Activated CD4-positive, CD25-positive, alpha-beta regulatory T cell treated with anti-CD3 and anti-CD28 coated beads, Interleukin-2, amount 50 U/mL, for 16 hours (primary cell): ENCODE data around the gene NOTO.

Experiments
- DNase-seq: peaks from one replicate; pipeline ENCODE4 v3.0.0-alpha.2; 2020; ENCODE audit warnings: low read depth, low spot score

The NOTO gene

DNA sequence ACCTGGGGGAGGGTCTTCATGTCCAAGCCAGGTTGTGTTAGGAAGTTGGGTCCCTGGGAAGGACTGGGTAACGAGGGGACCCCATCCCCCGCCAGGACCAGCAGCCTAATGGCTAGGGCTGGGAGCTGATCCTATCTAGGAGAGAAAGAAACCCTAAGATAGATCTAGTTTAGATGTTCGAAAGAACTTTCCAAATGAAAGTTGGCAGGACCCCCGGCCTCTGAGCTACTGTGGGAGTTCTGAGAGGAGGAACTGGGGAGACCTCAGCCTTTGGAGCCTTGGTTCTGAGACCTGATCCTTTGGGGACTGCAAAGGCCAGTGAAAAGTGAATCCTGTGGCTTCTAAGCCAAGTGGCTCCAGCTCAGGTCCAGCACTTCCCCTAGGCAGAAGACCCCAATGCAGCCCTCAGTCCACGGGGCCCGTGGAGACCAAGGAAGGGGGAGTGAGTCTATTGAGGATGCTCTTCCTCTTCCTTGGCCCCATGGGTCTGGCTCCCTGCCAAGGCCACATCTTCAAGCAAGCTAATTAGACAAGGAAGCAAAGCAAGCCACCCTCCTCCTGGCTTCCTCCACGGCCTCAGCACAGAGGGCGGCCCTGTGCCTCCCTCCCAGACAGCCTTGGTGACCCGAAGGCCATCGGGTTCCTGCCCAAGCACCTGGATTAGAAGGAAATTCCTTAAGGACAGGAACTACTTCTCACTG is 55.2 kb downstream of the NOTO start:
- no peak for DNase-seq

GRCh38 chr2:73258186-73258912 is 56.0 kb downstream of the NOTO start:
- no peak for DNase-seq

DNA sequence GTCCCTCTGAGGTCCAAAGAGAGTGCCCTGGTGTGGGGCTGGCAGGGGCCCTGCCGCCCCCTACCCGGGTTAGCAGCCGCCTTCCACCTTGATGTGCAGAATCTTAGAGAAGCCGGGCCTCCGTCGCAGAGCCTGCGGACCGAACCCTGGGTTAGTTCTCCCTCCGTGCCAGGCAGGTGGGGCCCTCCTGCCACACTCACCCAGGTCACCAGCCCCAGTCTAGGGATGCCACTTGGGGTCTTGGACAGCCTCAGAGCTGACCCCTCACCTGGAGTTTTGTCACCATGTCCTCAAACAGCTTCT is 56.5 kb downstream of the NOTO start:
- no peak for DNase-seq

DNA sequence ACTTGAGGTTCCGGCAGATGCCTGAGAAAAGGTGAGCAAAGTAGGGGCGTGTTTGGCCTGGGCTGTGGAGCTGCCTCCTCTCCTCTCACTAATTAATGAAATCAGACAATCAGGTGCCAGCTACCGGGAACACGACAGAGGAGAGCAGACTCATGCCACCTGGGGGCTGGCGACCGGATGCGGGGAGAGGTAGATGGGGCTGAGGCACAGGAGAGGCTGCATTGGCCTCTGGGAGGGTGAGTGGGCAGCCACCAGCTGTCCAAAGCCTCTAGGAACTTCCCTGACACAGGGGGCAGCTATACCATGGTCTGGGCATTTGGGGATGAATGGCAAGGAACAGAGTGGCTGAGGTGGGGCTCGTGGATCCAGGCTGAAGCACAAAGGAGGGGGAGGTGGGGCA is 56.9 kb downstream of the NOTO start:
- no peak for DNase-seq

GRCh38 chr2:73259704-73260337 is 57.4 kb downstream of the NOTO start:
- DNase-seq, result no peak

GRCh38 chr2:73260338-73260984 is 58.1 kb downstream of the NOTO start:
- DNase-seq, result no peak
